Measurements from ENCODE around the gene TPCN1. TPM values are rescaled to one million over a fixed set of nuclear protein-coding genes. Genes with fewer than 3 reads are reported as not detected.
A peak's percentile ranks its signal among the peaks of the same experiment; 100 is the strongest.

The TPCN1 gene
- total and polyA plus RNA-seq, 2 experiments from 2014 or later: 13.4 to 24.2 TPM

GRCh38 chr12:113306382-113306781 is 85.1 kb downstream of the TPCN1 start:
- TF ChIP-seq CTCF (IDR thresholded peaks at IDR 0.05; ENCODE audit: low read depth, low read length): no peak
- no peaks in the 10 kb centered on the region for H3K4me1 ChIP-seq (ENCODE audit: low read depth)

GRCh38 chr12:113310489-113310888 is 89.2 kb downstream of the TPCN1 start:
- no peak for DNase-seq (ENCODE audit: low read depth in 1 of 2, low spot score in 1 of 2)
- Histone ChIP-seq H3K27ac (no peak overlapping the region), H3K4me3 (no peak overlapping the region), H3K9me3 (ENCODE audit: low read depth) (no peaks in the 10 kb centered on the region), H3K4me1 (ENCODE audit: low read depth) (no peaks in the 10 kb centered on the region), H3K27me3 (no peaks in the 10 kb centered on the region), H3K36me3 (no peaks in the 10 kb centered on the region)
- peak; percentile 10 for TF ChIP-seq CTCF (IDR thresholded peaks at IDR 0.05; ENCODE audit: low read depth, low read length)

More at GRCh38 chr12:113306382-113306781, 85.1 kb downstream of the TPCN1 start:
- H3K27me3 ChIP-seq: no peaks in the 10 kb centered on the region
- H3K36me3 ChIP-seq: no peaks in the 10 kb centered on the region
- H3K4me3 ChIP-seq: no peak overlapping the region
- H3K9me3 ChIP-seq (ENCODE audit: low read depth): no peaks in the 10 kb centered on the region
- no peak for DNase-seq (ENCODE audit: low read depth in 1 of 2, low spot score in 1 of 2)
- H3K27ac ChIP-seq: no peak overlapping the region

- Histone ChIP-seq H3K9me3 (ENCODE audit: low read depth) (no peaks in the 10 kb centered on the region), H3K27me3 (no peaks in the 10 kb centered on the region), H3K27ac (no peak overlapping the region), H3K4me3 (no peak overlapping the region), H3K36me3 (no peaks in the 10 kb centered on the region), H3K4me1 (ENCODE audit: low read depth) (no peaks in the 10 kb centered on the region)
- no peak for TF ChIP-seq CTCF (IDR thresholded peaks at IDR 0.05; ENCODE audit: low read depth, low read length)
- DNase-seq (ENCODE audit: low read depth in 1 of 2, low spot score in 1 of 2): peak in 1 of 2 donors; percentile 58
Measured at GRCh38 chr12:113314121-113314529, 92.9 kb downstream of the TPCN1 start.

GRCh38 chr12:113315358-113315757 is 94.1 kb downstream of the TPCN1 start:
- Histone ChIP-seq H3K4me1 (ENCODE audit: low read depth) (no peaks in the 10 kb centered on the region), H3K36me3 (no peaks in the 10 kb centered on the region), H3K27me3 (no peaks in the 10 kb centered on the region), H3K4me3 (no peak overlapping the region), H3K27ac (no peak overlapping the region), H3K9me3 (ENCODE audit: low read depth) (no peaks in the 10 kb centered on the region)
- TF ChIP-seq CTCF (IDR thresholded peaks at IDR 0.05; ENCODE audit: low read depth, low read length): no peak
- DNase-seq (ENCODE audit: low read depth in 1 of 2, low spot score in 1 of 2): no peak

GRCh38 chr12:113316155-113316554 is 94.9 kb downstream of the TPCN1 start:
- TF ChIP-seq CTCF (IDR thresholded peaks at IDR 0.05; ENCODE audit: low read depth, low read length): peak; percentile 14
- no peak for DNase-seq (ENCODE audit: low read depth in 1 of 2, low spot score in 1 of 2)
- Histone ChIP-seq H3K27me3 (no peaks in the 10 kb centered on the region), H3K9me3 (ENCODE audit: low read depth) (no peaks in the 10 kb centered on the region), H3K27ac (no peak overlapping the region), H3K4me1 (ENCODE audit: low read depth) (no peaks in the 10 kb centered on the region), H3K4me3 (no peak overlapping the region), H3K36me3 (no peaks in the 10 kb centered on the region)

GRCh38 chr12:113317122-113317521 is 95.9 kb downstream of the TPCN1 start:
- no peak for DNase-seq (ENCODE audit: low read depth in 1 of 2, low spot score in 1 of 2)
- Histone ChIP-seq H3K36me3 (no peaks in the 10 kb centered on the region), H3K27ac (no peak overlapping the region), H3K9me3 (ENCODE audit: low read depth) (no peaks in the 10 kb centered on the region), H3K27me3 (no peaks in the 10 kb centered on the region), H3K4me3 (no peak overlapping the region), H3K4me1 (ENCODE audit: low read depth) (no peaks in the 10 kb centered on the region)
- TF ChIP-seq CTCF (IDR thresholded peaks at IDR 0.05; ENCODE audit: low read depth, low read length): no peak

All from cardiac muscle cell (in vitro differentiated cells and primary cell).